HCEC 1CT (cell line): Measurements from ENCODE around the gene NPC1L1.

Source experiments
- DNase-seq: peaks from one replicate; pipeline ENCODE4 v3.0.0-alpha.2; 2017

NPC1L1 gene

DNA sequence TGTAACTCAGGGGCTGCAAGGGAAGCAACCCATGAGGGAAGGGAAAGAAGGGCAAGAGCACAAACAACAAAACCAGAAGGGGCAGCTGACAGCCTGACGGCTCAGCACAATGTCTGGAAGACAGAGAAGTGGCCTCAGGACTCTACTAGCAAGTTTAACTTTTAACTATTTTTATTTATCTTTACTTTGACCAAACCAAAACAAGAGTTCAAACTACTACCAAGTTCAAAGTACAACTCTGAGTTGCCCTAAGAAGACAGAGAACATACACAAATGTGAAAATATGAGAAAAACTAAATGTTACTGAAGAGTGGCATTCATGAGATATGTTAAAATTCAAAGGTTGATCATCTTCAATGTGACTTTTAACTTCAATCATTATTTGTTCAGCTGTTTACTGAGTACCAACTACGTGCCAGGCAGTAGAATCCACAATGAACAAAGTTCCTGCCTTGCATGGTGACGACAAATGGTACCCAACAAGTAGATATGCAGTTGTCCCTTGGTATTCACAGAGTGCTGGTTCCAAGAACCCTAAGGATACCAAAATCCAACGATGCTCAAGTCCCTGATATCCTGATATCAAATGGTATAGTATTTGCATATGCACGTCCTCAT lies 70.4 kb downstream of the NPC1L1 start:
- DNase-seq = no peak

DNA sequence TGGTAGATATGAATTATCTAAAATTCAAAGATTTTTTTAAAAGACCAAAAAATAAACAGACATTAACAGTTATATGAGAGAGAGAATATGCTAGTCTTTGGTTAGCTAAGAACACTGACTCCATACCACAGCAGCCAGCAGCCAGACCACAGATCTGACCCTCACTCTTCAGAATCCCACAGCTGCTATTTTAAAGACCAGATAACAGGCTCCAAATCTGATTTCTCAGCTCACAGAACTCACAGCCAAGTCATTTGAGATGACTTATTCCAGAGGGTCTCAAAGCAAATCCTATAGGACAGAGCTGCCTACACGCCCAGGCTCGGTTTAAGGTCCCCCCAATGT lies 71.0 kb downstream of the NPC1L1 start:
- DNase-seq = no peak

DNA sequence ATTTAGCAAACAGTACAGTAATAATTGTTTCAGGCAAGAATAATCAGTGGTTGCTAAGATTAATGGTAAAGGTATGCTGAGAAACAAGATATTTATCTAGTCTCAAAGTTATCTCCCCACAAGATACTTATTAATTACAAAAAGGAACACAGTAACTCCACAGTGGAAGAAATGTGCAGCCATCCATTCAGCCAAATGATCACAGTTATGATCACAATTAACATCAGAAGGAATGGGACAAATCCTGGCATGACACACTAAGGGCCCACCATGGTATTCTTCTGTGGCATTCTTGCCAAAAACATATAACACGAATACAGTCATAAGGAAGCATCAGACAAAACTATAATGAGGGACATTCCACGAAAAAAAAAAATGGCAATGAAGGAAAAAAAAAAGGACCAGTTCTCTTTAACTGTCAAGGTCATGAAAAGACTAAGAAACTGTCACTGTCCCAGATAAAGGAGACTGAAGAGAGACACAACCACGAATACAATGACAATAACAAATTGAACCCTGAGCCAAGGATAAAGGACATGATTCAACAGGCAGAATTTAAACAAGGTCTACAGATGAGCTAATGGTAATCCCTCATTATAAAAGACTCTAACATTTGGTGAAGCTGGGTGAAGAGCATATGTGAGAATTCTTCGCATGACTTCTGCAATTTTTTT lies 71.5 kb downstream of the NPC1L1 start:
- no peak for DNase-seq

DNA sequence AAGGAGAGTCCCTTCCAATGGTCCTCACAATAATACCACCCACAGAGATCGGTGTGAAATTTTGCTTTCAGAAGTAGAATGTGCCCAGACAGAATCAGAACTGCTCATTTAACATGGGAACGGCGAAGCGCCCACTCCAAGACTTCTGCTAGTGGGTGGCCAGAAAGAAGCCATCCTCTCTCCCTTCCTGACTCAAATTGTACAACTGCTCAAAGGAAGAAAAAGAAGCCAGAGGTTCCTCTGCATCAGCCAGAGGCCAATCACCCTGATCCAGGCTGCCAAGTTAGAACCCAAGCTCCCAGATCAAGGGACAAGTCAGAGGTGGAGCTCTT lies 73.9 kb downstream of the NPC1L1 start:
- DNase-seq = no peak

DNA sequence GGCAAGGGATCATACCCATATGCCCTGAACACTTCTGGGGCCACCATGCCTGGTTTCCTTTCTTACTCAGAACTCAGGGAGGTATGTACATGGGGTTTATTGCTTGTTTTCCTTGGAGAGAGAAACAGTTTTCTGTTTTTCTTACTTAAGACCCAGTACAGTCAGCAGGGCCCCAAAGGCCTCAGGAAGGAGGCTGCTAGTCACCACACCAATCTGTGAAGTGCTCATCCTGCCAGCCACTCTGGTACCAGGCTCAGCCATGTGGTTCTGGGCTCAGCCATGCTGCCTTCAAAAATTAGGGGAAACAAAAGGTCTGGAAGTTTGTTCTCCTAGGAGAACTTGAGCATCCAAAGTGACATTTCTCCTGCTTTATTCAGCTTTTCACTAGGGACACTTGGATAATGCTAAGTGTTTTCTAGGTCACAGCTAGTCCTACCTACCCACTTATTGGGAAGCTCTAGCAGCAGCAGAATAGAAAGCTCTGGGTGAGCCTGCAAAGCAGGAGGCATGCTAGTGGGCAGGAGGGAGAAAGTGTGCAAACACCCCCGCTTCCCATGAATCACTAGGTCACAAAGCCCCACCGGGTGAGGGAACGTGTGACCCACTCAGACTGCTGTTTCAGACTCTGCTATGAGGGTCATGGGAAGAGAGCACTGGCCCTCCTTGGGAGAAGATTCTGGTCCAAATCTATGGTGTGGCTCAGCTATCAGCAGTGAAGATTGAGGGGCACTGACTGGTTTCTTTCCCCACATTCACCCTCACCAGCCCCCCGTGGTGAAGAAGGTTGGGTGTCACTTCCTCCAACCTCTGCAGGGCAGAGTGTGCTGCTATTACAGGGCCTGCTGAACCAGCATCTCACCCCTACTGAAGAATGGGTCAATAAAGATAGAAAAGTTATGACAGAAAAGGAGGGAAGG lies 74.6 kb downstream of the NPC1L1 start:
- DNase-seq = no peak

DNA sequence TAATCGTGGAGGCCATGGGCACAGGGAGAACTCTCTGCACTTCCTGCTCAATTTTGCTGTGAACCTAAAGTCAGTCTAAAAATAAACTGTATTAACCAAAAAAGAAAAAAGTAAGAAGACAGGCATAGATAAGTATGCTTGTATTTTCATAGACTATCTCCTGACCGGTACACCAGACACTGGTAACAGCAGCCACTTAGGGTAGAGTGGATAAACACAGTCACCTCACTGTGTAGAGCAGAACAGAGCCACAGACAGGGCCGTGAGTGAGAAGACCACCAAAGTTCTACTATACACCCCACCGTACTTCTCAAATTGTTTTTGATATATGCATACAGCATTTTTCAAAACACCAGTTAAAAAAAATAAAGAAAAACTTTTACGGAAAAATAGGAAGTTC lies 75.6 kb downstream of the NPC1L1 start:
- DNase-seq = no peak

DNA sequence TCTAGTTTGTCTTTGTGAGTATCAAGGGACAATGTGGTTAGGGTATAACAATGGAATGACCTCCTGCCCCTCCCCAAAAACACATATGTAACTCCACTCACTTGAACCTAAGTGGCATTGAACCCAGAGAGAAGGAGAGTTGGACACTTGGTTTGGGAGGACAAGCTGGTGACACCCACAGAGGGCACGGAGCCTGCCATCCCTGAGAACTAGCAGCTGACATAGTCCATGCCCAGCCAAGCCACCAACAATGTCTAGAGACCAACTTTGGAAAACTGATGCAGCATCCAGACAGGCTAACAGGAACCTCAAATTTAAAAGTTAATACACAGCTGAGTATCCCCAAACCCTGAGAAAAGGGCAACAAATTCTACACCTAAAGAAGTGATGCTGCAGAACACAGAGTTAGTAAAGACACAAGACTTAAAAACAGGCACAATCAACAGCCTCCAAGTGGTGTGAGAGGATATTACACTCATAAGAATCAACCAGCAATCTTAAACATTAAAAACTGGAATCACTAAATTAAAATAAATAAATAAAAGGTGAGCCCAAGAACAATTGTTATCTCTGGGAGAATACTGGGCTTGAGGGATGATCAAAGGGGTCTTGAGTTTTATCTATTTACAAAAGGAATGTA lies 77.8 kb downstream of the NPC1L1 start:
- DNase-seq = peak; percentile 27
